A549 treated with GW870086 at 1 μM for 4 hours (cell line): ENCODE measurements around the gene SMCO1. TPM values are rescaled to one million over a fixed set of nuclear protein-coding genes. Genes with fewer than 3 reads are reported as not detected.

Experiments used
- total RNA-seq: library from RNA; stranded (reverse); fragments of 200-300 nt; extraction: Qiagen RNA extraction; gene quantifications from 5 replicates; pipeline ENCODE4 v1.2.3, GENCODE V29; 2022; ENCODE audit warnings: low read depth

SMCO1 gene, protein sequence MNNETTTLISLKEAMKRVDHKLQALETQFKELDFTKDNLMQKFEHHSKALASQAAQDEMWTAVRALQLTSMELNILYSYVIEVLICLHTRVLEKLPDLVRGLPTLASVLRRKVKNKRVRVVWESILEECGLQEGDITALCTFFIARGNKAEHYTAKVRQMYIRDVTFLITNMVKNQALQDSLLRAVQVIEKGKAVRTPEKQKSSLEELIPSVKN
- total RNA-seq: not detected in 5 replicates

DNA sequence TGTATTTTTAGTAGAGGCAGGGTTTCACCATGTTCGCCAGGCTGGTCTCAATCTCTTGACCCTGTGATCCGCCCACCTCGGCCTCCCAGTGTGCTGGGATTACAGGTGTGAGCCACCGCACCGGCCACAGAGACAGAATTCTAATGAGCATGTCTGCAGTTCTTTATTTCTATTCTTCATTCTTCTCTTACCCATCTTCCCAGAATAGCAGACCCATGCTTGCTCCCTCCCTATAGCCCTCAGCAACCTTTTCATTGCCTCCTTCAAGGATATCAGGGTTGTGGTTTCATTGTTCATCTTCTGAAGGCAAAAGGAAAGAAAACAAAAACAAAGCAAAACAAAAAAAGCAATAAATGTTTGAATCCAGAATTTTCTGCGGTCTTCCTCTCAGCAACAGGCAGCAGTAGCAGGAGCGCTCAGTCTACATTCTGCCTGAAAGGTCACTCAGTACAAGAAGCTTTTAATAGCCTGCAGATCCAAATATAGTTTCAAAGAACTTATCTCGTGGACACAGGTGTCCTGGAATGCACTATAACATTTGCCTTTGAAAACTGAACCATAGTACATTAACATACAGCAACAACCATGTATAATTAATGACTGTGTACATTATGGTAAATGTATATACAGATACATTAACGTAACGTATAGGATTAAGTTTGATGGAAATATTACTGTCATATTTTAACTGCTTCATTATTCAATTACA lies at the start of gene SMCO1:
Gene SMCO1, minus strand, starts transcription at position 434 of the 709 bp plus-strand sequence. Its CDS starts 137 bp downstream, at position 297.

DNA sequence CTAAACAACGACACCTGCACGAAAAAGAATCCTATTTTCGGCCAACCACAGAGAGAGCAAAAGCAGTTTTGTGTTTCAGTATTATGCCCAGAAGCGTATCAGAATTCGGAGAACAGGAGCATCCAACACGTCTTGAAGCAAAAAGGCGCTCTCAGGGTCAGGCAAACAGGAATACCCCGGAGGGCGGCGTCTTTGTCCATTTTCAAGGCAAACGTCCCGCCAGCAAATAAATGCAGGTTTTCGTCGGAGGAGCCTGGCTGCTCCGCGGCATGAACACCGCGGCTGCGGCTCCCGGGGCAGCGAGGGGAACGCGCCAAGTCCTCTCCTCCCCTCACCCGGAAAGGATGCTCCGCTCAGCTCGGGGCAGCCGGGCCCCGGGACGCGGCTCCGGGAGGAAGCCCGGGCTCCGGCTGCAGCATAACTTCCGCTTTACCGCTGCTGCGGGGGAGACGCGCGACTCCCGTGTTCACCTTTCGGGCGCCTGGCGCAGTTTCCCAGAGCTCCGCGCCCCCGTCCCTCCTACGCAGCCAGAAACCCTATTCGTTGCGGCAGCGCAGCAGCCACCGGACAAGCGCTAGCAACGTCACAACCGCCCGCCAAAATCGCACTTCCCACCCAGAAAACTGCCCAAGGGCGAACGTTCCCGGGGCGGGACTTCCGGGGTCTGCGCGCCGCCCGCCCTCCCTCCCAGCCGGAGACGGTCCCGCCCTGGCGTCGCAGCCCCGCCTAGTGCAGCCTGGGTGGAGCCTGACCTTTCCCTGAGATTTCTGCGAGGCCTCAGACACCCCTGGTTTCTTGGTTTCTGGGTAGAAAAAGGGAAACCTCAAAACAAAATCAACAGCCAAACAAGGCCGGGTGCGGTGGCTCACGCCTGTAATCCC lies 11.7 kb downstream of the SMCO1 start, which contains the start of gene RNF168:
Gene RNF168, minus strand, starts transcription at position 573 of the 881 bp plus-strand sequence. CDS start 595 bp downstream, outside the sequence.

Other genes starting within 250 kb of the SMCO1 start
- gene PCYT1A, start 227.6 kb downstream of the SMCO1 start, total RNA-seq: 29.3 to 38.1 TPM (median 33.4 TPM) in 5 replicates
- 21.4 to 27.8 TPM (median 23.7 TPM) in 5 replicates for gene DYNLT2B, start 197.1 kb downstream of the SMCO1 start, total RNA-seq
- gene TM4SF19, start 177.0 kb downstream of the SMCO1 start, total RNA-seq: 7.7 to 10.8 TPM (median 9.1 TPM) in 5 replicates
- 4.3 to 9.7 TPM (median 9.0 TPM) in 5 replicates for gene UBXN7, start 82.9 kb downstream of the SMCO1 start, total RNA-seq
- 3.2 to 4.2 TPM (median 4.0 TPM) in 5 replicates for gene RNF168, start 11.6 kb downstream of the SMCO1 start, total RNA-seq
- gene WDR53, start 53.2 kb upstream of the SMCO1 start, total RNA-seq: 8.3 to 11.3 TPM (median 10.2 TPM) in 5 replicates
- gene FBXO45, start 53.3 kb upstream of the SMCO1 start, total RNA-seq: 5.8 to 8.2 TPM (median 7.0 TPM) in 5 replicates
- not detected in 5 replicates for gene NRROS, start 124.3 kb upstream of the SMCO1 start, total RNA-seq
- gene CEP19, start 196.9 kb upstream of the SMCO1 start, total RNA-seq: 2.3 to 2.9 TPM (median 2.7 TPM) in 5 replicates
- 30.4 to 34.3 TPM (median 31.9 TPM) in 5 replicates for gene PIGX, start 197.0 kb upstream of the SMCO1 start, total RNA-seq
- 30.0 to 55.4 TPM (median 41.2 TPM) in 5 replicates for gene PAK2, start 224.5 kb upstream of the SMCO1 start, total RNA-seq